Astrocyte (in vitro differentiated cells and primary cell): ENCODE results near the gene ACSL6.

Experiments
- CTCF ChIP-seq: IDR thresholded peaks from 2 replicates; pipeline ENCODE4 v1.5.1; 2011; ENCODE audit warnings: low read depth, mild to moderate bottlenecking, inconsistent platforms, low read length, moderate library complexity; ENCODE audit not compliant: insufficient read depth
- EZH2 ChIP-seq: IDR thresholded peaks from 2 replicates; pipeline ENCODE4 v1.6.1; 2012; ENCODE audit warnings: mild to moderate bottlenecking, low read length, inconsistent platforms; ENCODE audit not compliant: insufficient read depth

GRCh38 chr5:131939690-131940345 is 71.6 kb downstream of the ACSL6 start:
- no peak for TF ChIP-seq EZH2
- TF ChIP-seq CTCF = no peak
